SH-SY5Y (cell line): ENCODE measurements around the gene SLC25A26.

Experiments used
- GATA2 ChIP-seq: IDR thresholded peaks from 2 replicates; pipeline ENCODE4 v1.6.1; 2011; ENCODE audit warnings: mild to moderate bottlenecking, low read depth, low read length
- GATA3 ChIP-seq: IDR thresholded peaks from 2 replicates; pipeline ENCODE4 v1.6.1; 2011; ENCODE audit warnings: low read depth, mild to moderate bottlenecking, low read length, moderate library complexity

DNA sequence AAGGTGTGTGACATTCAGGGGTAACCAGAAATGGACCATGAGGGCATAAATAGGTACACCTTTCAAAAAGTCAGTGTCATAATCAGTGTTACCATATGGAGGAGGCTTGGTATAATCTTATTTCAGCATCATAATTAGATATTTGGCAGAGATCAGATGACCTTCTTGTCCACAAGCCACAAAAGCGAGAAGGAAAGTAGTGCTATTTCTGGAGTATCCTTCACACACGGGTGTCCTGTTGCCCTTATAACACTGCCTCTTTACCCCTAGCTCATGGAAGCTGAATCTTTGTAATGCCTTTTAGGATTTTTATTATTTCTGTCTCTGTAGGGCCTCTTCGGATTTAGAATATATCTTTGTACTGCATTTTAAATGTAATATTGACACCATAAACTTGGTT, 147.2 kb downstream of the SLC25A26 start:
- TF ChIP-seq GATA2 (no peak), GATA3 (no peak)
